Upper lobe of left lung (tissue), 4 donors: ENCODE data around the gene ATP13A4.

ENCODE experiments used
- CTCF ChIP-seq, 6 experiments: fragments of 450-650 bp in 4 of 6; fragments of 200-600 bp in 2 of 6; sonication (generic) in 2 of 6; IDR thresholded peaks; one replicate each; pipeline ENCODE4 v1.5.1; 2016 to 2019; ENCODE audit warnings: antibody characterized with exemption in 6 of 6
- EP300 ChIP-seq, 4 donors: sonication (generic); formaldehyde crosslinking; IDR thresholded peaks; one replicate each; pipeline ENCODE4 v1.5.1; 2017; ENCODE audit warnings: antibody characterized with exemption in 4 of 4, control low read depth in 2 of 4
- POLR2A ChIP-seq, 4 donors: fragments of 450-650 bp; IDR thresholded peaks; one replicate each; pipeline ENCODE4 v1.5.1; 2016 to 2017; ENCODE audit warnings: antibody characterized with exemption in 4 of 4, mild to moderate bottlenecking in 2 of 4
- POLR2AphosphoS5 ChIP-seq, 2 donors: sonication (generic); formaldehyde crosslinking; IDR thresholded peaks; one replicate each; pipeline ENCODE4 v1.5.1; 2017; ENCODE audit warnings: antibody characterized with exemption in 2 of 2

- TF ChIP-seq CTCF (IDR thresholded peaks at IDR 0.05): no peak
- no peak for TF ChIP-seq POLR2A (IDR thresholded peaks at IDR 0.05)
- TF ChIP-seq EP300 (IDR thresholded peaks at IDR 0.05): no peak
- no peak for TF ChIP-seq POLR2AphosphoS5 (IDR thresholded peaks at IDR 0.05)
These were observed 66.0 kb downstream of the ATP13A4 start for GRCh38 chr3:193488741-193489140.
